Measurements from ENCODE around the gene BAZ2B.
A peak's percentile ranks its signal among the peaks of the same experiment; 100 is the strongest.

Gene BAZ2B

DNA sequence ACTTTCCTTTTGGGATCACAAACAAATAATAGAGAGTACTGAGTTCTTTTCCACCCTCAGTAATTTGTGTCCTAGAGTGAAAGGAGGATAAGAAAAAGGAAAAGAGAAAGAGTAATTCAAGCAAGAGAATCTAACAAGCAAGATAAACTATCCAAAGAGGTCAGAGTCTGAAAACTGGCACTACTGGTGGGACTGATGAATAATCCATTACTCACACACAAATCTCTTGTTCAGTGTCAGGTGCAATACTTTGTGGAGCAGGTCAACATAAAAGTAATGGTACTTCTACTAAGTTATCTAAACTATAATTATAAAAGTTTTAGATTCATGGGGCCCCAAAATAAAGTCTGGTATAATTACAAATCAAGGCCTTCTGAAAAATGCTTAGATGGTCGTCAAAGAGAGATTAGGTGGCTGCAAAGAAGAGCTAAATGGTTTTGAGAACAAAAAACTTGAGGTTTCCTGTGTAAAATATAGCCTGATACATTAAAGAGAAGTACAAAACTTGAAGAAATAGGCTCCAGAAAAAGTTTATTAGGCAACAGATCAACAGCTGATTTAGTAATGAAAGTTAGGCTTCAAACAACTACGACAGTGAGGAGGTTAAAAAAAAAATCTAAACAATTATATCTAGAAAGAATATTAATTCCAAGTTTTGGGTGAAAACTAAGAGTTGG lies 109.4 kb downstream of the BAZ2B start:
- TF ChIP-seq ZC3H10 (CRISPR knock-in tag; IDR thresholded peaks at IDR 0.05) (no peak), ZNF70 (CRISPR knock-in tag; IDR thresholded peaks at IDR 0.05) (no peak), TOX (CRISPR knock-in tag; IDR thresholded peaks at IDR 0.05; ENCODE audit: borderline replicate concordance) (no peak), ESRRG (CRISPR knock-in tag; IDR thresholded peaks at IDR 0.05) (no peak), PATZ1 (CRISPR knock-in tag; IDR thresholded peaks at IDR 0.05; ENCODE audit: borderline replicate concordance) (no peak), ZNF565 (CRISPR knock-in tag; conservative IDR thresholded peaks at IDR 0.05; ENCODE audit: low read depth) (no peak), PPARA (CRISPR knock-in tag; IDR thresholded peaks at IDR 0.05; ENCODE audit: borderline replicate concordance) (no peak), BACH2 (CRISPR knock-in tag; IDR thresholded peaks at IDR 0.05; ENCODE audit: borderline replicate concordance) (no peak)
- TF ChIP-seq, protein P1, sequence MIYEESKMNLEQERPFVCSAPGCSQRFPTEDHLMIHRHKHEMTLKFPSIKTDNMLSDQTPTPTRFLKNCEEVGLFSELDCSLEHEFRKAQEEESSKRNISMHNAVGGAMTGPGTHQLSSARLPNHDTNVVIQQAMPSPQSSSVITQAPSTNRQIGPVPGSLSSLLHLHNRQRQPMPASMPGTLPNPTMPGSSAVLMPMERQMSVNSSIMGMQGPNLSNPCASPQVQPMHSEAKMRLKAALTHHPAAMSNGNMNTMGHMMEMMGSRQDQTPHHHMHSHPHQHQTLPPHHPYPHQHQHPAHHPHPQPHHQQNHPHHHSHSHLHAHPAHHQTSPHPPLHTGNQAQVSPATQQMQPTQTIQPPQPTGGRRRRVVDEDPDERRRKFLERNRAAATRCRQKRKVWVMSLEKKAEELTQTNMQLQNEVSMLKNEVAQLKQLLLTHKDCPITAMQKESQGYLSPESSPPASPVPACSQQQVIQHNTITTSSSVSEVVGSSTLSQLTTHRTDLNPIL (CRISPR knock-in tag; IDR thresholded peaks at IDR 0.05; ENCODE audit: low read depth), result no peak
- TF ChIP-seq, protein P2, sequence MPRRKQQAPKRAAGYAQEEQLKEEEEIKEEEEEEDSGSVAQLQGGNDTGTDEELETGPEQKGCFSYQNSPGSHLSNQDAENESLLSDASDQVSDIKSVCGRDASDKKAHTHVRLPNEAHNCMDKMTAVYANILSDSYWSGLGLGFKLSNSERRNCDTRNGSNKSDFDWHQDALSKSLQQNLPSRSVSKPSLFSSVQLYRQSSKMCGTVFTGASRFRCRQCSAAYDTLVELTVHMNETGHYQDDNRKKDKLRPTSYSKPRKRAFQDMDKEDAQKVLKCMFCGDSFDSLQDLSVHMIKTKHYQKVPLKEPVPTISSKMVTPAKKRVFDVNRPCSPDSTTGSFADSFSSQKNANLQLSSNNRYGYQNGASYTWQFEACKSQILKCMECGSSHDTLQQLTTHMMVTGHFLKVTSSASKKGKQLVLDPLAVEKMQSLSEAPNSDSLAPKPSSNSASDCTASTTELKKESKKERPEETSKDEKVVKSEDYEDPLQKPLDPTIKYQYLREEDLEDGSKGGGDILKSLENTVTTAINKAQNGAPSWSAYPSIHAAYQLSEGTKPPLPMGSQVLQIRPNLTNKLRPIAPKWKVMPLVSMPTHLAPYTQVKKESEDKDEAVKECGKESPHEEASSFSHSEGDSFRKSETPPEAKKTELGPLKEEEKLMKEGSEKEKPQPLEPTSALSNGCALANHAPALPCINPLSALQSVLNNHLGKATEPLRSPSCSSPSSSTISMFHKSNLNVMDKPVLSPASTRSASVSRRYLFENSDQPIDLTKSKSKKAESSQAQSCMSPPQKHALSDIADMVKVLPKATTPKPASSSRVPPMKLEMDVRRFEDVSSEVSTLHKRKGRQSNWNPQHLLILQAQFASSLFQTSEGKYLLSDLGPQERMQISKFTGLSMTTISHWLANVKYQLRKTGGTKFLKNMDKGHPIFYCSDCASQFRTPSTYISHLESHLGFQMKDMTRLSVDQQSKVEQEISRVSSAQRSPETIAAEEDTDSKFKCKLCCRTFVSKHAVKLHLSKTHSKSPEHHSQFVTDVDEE (CRISPR knock-in tag; IDR thresholded peaks at IDR 0.05), result no peak
- peak; percentile 65 for ATAC-seq

DNA sequence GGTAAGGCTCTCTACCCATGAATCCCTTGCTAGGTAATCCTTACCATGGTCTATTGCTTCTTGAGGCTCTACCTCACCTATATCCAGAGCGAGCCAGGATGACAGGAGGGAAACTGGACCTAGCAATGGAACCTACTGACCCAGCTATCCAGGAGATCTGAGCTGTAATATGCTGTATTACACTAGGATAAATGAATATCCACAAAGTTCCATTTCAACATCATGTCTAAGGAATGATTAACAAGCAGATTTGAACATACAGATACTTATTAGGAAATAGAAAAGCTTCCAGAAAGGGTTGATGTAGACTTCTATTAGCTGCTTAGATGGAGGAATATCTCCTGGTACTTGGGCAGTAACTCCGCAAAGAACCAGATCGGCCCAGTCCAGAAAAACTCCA lies 110.1 kb downstream of the BAZ2B start:
- ATAC-seq, result no peak
- TF ChIP-seq ARNTL (CRISPR knock-in tag; IDR thresholded peaks at IDR 0.05; ENCODE audit: borderline replicate concordance, low read depth) (no peak), OSR1 (CRISPR knock-in tag; IDR thresholded peaks at IDR 0.05) (no peak), ZNF565 (CRISPR knock-in tag; conservative IDR thresholded peaks at IDR 0.05; ENCODE audit: low read depth) (no peak), ZNF70 (CRISPR knock-in tag; IDR thresholded peaks at IDR 0.05) (no peak), TCF4 (CRISPR knock-in tag; IDR thresholded peaks at IDR 0.05; ENCODE audit: borderline replicate concordance) (no peak), PATZ1 (CRISPR knock-in tag; IDR thresholded peaks at IDR 0.05; ENCODE audit: borderline replicate concordance) (no peak), ISL1 (CRISPR knock-in tag; IDR thresholded peaks at IDR 0.05) (no peak), ZFP30 (CRISPR knock-in tag; IDR thresholded peaks at IDR 0.05) (no peak), ZNF8 (CRISPR knock-in tag; IDR thresholded peaks at IDR 0.05) (no peak), ZC3H10 (CRISPR knock-in tag; IDR thresholded peaks at IDR 0.05) (no peak), PPARA (CRISPR knock-in tag; IDR thresholded peaks at IDR 0.05; ENCODE audit: borderline replicate concordance) (no peak)
- TF ChIP-seq, protein P3, sequence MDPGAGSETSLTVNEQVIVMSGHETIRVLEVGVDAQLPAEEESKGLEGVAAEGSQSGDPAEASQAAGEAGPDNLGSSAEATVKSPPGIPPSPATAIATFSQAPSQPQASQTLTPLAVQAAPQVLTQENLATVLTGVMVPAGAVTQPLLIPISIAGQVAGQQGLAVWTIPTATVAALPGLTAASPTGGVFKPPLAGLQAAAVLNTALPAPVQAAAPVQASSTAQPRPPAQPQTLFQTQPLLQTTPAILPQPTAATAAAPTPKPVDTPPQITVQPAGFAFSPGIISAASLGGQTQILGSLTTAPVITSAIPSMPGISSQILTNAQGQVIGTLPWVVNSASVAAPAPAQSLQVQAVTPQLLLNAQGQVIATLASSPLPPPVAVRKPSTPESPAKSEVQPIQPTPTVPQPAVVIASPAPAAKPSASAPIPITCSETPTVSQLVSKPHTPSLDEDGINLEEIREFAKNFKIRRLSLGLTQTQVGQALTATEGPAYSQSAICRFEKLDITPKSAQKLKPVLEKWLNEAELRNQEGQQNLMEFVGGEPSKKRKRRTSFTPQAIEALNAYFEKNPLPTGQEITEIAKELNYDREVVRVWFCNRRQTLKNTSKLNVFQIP (CRISPR knock-in tag; IDR thresholded peaks at IDR 0.05; ENCODE audit: borderline replicate concordance, low read depth), result no peak
- TF ChIP-seq, protein P4, sequence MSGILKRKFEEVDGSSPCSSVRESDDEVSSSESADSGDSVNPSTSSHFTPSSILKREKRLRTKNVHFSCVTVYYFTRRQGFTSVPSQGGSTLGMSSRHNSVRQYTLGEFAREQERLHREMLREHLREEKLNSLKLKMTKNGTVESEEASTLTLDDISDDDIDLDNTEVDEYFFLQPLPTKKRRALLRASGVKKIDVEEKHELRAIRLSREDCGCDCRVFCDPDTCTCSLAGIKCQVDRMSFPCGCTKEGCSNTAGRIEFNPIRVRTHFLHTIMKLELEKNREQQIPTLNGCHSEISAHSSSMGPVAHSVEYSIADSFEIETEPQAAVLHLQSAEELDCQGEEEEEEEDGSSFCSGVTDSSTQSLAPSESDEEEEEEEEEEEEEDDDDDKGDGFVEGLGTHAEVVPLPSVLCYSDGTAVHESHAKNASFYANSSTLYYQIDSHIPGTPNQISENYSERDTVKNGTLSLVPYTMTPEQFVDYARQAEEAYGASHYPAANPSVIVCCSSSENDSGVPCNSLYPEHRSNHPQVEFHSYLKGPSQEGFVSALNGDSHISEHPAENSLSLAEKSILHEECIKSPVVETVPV (CRISPR knock-in tag; IDR thresholded peaks at IDR 0.05), result no peak
- TF ChIP-seq, protein P2 (CRISPR knock-in tag; IDR thresholded peaks at IDR 0.05), result no peak
- TF ChIP-seq, protein P1 (CRISPR knock-in tag; IDR thresholded peaks at IDR 0.05; ENCODE audit: low read depth), result no peak

All from SK-N-SH treated with all-trans-retinoic acid at 6 μM for 48 hours (cell line).